COR-L47 (cell line): ENCODE data around the gene ACP1.

Experiments used
- DNase-seq: peaks from one replicate; lab custom pipeline; 2025; lab: John Stamatoyannopoulos, UW

The ACP1 gene

GRCh38 chr2:255195-255594 lies 9.6 kb upstream of the ACP1 start:
- no peak for DNase-seq

- DNase-seq: no peak
Observed at GRCh38 chr2:256094-256493, 8.7 kb upstream of the ACP1 start.

- DNase-seq: no peak
Observed at GRCh38 chr2:257429-257828, 7.3 kb upstream of the ACP1 start.

- DNase-seq: no peak
Observed at GRCh38 chr2:257842-258241, 6.9 kb upstream of the ACP1 start.

GRCh38 chr2:258933-259332 lies 5.8 kb upstream of the ACP1 start:
- no peak for DNase-seq

- no peak for DNase-seq
Observed at GRCh38 chr2:259789-260331, 4.9 kb upstream of the ACP1 start.

GRCh38 chr2:260507-261161 lies 4.1 kb upstream of the ACP1 start:
- DNase-seq: no peak

GRCh38 chr2:262117-262516 lies 2.6 kb upstream of the ACP1 start:
- no peak for DNase-seq

- no peak for DNase-seq
Observed at GRCh38 chr2:263022-263738, 1.6 kb upstream of the ACP1 start.

- DNase-seq: peak; percentile 60
Observed at GRCh38 chr2:263774-264492, 814 bp upstream of the ACP1 start, which contains the start of gene SH3YL1. Gene SH3YL1 (minus strand): TSS chr2:264032. CDS start chr2:263984, 48 bp downstream.

- no peak for DNase-seq
Observed at GRCh38 chr2:268323-268722, 3.6 kb downstream of the ACP1 start.

- no peak for DNase-seq
Observed at GRCh38 chr2:269356-270030, 4.7 kb downstream of the ACP1 start.

- DNase-seq: no peak
Observed at GRCh38 chr2:270861-271260, 6.1 kb downstream of the ACP1 start.

- DNase-seq: no peak
Observed at GRCh38 chr2:271917-272316, 7.2 kb downstream of the ACP1 start.

GRCh38 chr2:273333-273732 lies 8.6 kb downstream of the ACP1 start:
- DNase-seq: peak; percentile 71

GRCh38 chr2:274503-274902 lies 9.8 kb downstream of the ACP1 start:
- DNase-seq: no peak

- no peak for DNase-seq
Observed at GRCh38 chr2:275466-275865, 10.7 kb downstream of the ACP1 start.

- no peak for DNase-seq
Observed at GRCh38 chr2:278312-278926, 13.7 kb downstream of the ACP1 start.

- DNase-seq: no peak
Observed at GRCh38 chr2:278927-279320, 14.2 kb downstream of the ACP1 start.

- no peak for DNase-seq
Observed at GRCh38 chr2:279366-279765, 14.6 kb downstream of the ACP1 start.

GRCh38 chr2:279956-280649 lies 15.4 kb downstream of the ACP1 start:
- no peak for DNase-seq
